Measurements from ENCODE around the gene ANKRD35.

Gene ANKRD35, protein sequence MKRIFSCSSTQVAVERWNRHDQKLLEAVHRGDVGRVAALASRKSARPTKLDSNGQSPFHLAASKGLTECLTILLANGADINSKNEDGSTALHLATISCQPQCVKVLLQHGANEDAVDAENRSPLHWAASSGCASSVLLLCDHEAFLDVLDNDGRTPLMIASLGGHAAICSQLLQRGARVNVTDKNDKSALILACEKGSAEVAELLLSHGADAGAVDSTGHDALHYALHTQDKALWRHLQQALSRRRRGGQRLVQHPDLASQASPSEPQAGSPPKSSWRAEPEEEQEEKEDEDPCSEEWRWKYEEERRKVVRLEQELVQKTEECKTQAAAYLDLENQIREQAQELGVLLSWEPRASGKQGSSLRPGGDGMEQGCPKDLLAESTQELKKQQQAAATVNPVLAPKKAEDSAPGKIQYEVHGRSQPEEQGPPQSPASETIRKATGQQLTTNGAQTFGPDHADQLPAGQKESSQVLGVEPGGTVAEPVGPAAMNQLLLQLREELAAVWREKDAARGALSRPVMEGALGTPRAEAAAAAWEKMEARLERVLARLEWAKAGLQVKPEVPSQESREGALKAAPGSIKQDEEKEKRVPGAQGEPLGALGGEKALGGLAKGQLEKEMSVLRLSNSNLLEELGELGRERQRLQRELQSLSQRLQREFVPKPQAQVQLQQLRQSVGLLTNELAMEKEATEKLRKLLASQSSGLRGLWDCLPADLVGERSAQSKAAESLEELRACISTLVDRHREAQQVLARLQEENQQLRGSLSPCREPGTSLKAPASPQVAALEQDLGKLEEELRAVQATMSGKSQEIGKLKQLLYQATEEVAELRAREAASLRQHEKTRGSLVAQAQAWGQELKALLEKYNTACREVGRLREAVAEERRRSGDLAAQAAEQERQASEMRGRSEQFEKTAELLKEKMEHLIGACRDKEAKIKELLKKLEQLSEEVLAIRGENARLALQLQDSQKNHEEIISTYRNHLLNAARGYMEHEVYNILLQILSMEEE

DNA sequence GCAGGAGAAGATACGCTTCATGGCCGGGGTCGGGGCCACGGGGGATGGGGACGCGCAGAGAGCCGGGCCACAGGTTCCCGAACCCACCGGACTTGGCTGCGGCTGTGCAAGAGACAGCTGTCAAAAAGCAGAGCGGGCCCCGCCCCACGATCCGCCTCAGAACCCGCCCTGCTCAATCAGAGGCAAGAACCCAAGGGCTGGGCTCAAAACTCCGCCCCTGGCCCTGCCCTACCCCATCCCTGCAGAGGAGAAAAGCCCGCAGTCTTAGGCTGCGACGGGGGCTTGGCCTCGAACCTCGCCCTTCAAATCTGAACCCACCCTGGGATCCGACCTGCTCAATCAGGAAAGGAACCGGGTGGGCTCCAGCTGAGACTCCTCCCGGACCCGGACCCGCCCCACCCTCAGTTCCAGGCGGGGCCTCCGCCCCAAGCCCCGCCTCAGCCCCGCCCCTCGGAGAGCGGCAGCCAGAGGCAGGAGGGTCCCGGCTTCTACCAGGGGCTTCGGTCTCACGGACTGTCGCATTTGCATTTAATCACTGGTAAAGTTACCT lies at the start of gene ANKRD35:
Gene ANKRD35 (minus strand): TSS at position 129 of the 550 bp plus-strand sequence. CDS start 108 bp downstream, at position 21.
- no peak for TF ChIP-seq GATA3 (IDR thresholded peaks at IDR 0.05; ENCODE audit: low read depth, low read length)
- no peak for TF ChIP-seq GATA2 (IDR thresholded peaks at IDR 0.05; ENCODE audit: low read depth, low read length)

DNA sequence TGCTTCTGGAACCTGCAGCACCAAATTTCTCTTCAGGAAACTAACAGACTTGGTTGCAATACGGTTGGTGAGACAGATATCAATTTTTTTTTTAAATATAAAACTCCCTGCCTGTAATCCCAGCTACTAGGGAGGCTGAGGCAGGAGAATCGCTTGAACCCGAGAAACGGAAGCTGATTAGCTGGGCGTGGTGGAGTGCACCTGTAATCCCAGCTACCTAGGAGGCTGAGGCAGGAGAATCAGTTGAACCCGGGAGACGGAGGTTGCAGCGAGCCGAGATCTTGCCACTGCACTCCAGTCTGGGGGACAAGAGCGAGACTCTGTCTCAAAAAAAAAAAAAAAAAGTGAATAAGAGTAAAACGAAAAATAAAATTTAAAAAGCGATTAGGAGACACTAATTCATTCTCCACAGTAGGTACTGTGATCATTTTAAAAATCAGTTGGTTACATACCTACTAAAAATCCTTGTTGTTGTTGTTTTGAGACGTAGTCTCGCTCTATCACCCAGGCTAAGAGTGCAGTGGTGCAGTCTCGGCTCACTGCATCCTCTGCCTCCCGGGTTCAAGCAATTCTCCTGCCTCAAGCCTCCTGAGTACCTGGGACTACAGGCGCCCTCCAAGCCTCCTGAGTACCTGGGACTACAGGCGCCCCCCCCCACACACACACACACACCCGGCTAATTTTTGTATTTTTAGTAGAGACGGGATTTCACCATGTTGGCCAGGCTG lies 42.4 kb upstream of the ANKRD35 start:
- TF ChIP-seq GATA2 (IDR thresholded peaks at IDR 0.05; ENCODE audit: low read depth, low read length) (no peak), GATA3 (IDR thresholded peaks at IDR 0.05; ENCODE audit: low read depth, low read length) (no peak)

DNA sequence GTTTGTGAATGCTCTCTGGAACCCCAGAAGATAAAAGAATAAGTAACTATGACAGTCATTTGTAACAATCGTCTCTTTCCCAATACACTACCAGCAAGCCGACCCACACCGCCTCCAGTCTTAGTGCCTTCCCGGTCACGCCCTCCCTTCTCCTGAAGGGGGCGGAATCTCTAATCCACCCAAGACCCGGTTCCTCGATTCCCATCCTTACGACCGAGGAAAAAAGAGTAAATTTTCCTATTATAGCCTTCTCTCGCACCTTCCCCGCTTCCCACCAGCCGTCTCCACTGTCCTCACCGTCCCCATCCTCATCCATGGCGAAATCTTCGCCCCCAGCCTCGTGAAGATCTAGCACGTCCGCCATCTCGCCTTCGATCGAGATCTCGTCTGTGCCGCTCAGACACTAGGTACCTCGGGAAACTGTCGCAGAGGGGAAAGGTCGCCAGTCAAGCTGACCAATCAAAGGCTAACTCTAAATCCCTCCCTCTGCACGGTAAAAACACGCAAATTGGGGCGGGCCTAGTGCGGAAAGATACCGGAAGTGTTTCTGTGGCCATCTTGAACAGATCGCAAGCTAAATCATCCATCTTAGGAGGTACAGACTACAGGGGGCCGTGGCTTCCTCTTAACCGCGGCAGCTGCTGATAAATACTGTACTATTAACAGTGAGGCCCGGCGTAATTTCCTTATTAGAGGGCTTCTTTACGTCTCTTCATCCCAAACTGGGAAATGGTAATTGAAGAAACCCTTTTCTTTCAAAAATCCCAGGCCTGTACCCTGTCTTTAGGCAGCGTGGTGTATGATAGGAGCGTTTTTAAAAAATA lies 41.6 kb upstream of the ANKRD35 start, which contains the start of gene RBM8A:
Gene RBM8A (minus strand): TSS at position 422 of the 824 bp plus-strand sequence. CDS start 58 bp downstream, at position 364.
- TF ChIP-seq GATA2 (IDR thresholded peaks at IDR 0.05; ENCODE audit: low read depth, low read length) (peak; percentile 86), GATA3 (IDR thresholded peaks at IDR 0.05; ENCODE audit: low read depth, low read length) (no peak)

DNA sequence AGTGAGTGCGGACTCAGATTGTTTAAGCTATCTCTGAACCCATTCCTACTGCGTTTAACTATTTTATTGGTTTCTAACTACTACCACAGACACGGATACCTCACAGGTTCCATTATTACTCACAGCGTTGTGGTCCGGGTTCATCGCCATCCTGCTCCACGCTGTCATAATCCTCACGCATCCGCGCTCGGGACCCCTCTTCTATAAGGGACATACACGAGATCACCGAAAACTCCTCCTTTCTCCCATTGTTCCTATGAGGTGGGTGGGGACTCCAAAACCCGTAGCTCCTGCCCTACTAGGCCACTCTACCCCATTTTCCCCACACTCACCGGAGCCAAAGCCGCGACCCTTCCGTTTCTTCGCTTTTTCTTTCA lies 41.0 kb upstream of the ANKRD35 start:
- TF ChIP-seq GATA2 (IDR thresholded peaks at IDR 0.05; ENCODE audit: low read depth, low read length) (no peak), GATA3 (IDR thresholded peaks at IDR 0.05; ENCODE audit: low read depth, low read length) (no peak)

DNA sequence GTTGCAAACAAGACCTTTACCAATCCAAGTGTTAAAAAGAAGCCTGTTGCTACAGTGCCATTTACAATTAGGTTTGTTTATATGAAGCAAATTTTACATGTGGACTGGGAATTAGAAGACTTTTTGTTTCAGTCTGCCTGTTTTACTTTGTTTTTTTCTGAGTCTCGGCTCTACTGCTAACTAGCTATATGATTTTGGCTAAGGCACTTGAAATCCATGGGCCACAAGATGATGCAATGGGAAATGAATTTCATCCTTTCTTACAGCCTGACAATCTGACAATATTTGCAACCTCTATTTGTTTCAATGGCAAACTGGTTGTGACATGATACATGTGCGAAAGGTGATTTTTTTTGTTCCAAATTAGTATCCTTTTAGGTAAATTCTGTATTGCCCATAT lies 36.6 kb upstream of the ANKRD35 start:
- TF ChIP-seq GATA2 (IDR thresholded peaks at IDR 0.05; ENCODE audit: low read depth, low read length) (no peak), GATA3 (IDR thresholded peaks at IDR 0.05; ENCODE audit: low read depth, low read length) (no peak)

DNA sequence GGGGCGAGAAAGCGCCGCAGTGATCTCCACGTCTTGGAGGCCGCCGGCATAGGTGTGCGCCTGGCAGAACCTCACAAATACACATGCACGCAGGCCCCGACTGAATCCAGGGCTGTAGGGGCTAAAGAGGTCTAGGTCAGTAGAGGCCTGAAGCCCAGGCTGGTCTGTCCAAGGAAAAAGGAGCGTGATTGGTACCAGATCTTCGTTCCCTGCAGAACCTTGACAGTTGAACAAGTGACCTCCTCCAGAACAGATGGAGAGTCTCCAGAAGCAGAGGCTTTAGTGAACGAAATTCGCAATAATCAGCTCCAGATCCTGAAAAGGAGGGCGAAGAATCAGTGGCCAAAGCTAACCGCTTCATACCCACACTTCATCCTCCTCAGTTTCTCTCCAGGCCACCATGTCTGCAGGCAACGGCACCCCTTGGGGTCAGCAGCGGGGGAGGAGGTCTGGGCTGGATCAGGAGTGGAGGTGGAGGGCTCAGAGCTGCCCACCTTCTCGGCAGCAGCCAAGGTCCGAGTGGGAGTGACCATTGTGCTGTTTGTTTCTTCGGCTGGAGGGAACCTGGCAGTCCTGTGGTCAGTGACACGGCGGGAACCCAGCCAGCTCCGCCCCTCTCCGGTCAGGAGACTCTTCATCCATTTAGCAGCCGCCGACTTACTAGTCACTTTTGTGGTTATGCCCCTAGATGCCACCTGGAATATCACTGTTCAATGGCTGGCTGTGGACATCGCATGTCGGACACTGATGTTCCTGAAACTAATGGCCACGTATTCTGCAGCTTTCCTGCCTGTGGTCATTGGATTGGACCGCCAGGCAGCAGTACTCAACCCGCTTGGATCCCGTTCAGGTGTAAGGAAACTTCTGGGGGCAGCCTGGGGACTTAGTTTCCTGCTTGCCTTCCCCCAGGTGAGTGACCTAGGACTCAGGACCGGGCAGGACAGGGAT lies 33.6 kb upstream of the ANKRD35 start:
- TF ChIP-seq GATA2 (IDR thresholded peaks at IDR 0.05; ENCODE audit: low read depth, low read length) (no peak), GATA3 (IDR thresholded peaks at IDR 0.05; ENCODE audit: low read depth, low read length) (no peak)

DNA sequence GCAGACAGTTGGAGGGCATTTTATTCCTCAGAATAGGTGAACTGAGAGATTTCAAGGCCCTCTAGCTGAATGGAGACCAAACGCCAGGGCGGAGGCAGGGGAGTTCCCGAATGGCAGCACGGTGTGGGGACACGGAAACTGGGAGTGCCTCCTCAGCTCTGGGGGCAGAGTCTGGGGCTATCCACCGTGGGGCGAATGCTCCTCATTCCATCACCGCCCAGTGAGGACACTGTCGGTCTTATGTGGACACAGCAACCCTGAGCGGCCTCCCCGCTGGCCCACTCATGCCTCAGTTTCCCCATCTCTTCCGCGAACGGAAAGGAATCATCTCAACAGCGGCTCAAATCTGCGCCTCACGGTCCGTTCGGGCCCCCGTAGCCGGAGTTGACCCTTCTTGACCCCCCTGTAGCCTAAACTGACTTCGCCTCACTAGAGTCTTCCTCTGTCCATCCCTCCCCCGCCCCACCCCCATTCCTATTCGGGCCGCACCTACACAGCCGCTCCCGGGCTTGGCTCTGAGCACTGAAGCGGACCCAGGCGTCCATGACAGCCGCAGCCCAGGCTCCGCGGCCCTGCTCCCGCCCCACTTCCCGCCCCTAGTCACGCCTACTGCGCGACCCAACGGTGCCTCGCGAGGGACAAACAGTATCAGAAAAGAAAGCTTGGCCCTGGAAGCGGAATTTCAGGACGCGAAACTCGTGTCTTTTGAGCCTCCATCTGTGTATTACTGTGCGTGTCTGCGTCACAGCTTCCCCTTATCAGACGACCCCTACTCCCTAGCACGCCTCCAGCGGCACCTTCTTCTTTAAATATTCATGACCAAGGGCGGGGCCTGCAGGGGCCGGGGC lies 32.7 kb upstream of the ANKRD35 start, which contains the start of gene PEX11B:
Gene PEX11B (minus strand): TSS at position 574 of the 848 bp plus-strand sequence. CDS start 29 bp downstream, at position 545.
- TF ChIP-seq GATA3 (IDR thresholded peaks at IDR 0.05; ENCODE audit: low read depth, low read length) (no peak), GATA2 (IDR thresholded peaks at IDR 0.05; ENCODE audit: low read depth, low read length) (no peak; the same call in 1 of the 2 replicates)

DNA sequence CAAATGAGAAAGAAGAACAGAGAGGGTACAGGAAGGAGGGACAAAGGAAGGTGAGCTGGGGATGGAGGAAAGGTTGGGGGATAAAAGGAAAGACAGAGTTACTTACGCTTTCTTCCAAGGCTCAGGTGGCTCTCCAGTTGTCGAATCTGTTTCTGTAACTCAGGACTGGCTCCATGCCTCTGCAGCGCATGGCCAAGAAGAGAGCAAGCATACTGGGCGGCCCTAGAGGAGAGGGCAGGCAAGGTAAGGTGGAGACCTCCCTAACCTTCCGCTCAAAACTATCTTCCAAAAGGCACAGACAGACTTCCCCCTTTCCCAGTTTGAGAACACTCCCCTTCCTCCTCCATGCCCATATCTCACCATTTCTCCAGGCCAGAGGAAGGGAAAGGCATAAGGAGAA lies 31.9 kb upstream of the ANKRD35 start:
- TF ChIP-seq GATA2 (IDR thresholded peaks at IDR 0.05; ENCODE audit: low read depth, low read length) = no peak
- no peak for TF ChIP-seq GATA3 (IDR thresholded peaks at IDR 0.05; ENCODE audit: low read depth, low read length)

DNA sequence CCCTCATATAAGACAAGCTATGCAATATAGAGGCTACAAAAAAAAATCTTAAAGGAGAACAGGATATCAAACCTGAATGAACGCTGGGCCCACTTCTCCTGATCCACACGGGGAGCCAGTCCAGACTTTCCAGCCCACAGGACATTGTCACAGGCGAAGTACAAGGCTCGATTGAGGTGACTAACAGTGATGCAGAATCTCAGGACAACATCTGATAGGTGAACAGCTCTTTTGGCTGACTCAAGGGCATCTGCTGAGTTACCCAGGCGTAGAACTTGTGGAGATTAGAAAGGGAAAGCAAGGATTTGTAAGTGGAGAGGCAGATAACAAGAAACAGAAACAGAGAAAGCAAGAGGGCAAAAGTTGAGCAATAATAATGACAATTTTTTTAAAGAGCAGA lies 31.1 kb upstream of the ANKRD35 start:
- TF ChIP-seq GATA3 (IDR thresholded peaks at IDR 0.05; ENCODE audit: low read depth, low read length) (no peak), GATA2 (IDR thresholded peaks at IDR 0.05; ENCODE audit: low read depth, low read length) (no peak)

DNA sequence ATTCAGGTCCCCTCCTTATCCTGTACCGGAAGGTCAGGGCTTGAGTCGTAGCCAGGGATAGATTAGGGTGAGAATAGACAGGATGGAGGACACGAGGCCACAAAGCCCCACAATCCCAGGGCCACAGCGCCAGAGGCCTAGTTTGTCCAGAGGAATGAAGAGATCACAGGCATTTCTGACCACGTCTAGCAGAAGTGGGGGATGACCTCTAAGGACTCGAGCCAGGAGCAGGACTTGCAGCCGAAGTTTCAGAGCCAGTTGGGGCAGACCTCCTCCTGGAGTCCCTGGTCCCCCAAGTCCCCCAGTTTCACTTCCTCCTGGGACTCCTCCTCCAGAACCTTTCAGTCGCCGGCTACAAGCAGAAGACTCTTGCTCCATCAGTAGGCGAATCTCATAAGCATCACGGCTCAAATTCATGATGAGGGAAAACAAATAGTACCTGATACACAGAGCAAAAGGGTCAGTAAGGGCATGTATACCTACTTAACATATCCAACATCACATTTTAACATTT lies 26.5 kb upstream of the ANKRD35 start:
- no peak for TF ChIP-seq GATA3 (IDR thresholded peaks at IDR 0.05; ENCODE audit: low read depth, low read length)
- no peak for TF ChIP-seq GATA2 (IDR thresholded peaks at IDR 0.05; ENCODE audit: low read depth, low read length)

Data from SH-SY5Y (cell line).